Activated T-cell treated with anti-CD3 and anti-CD28 coated beads, Interleukin-2, amount 50 U/mL, for 48 hours (primary cell): ENCODE results near the gene PBLD.
"Not testable (repeated sequence)": the region's sequence is repeated elsewhere in the genome, so short reads cannot be mapped to it uniquely, and the experiment has no call there.

Experiments used
- DNase-seq, 2 experiments: peaks; one replicate each; pipeline ENCODE4 v3.0.0-alpha.2; 2020

The PBLD gene

GRCh38 chr10:68330852-68331454 lies 1.8 kb downstream of the PBLD start:
- peak in 1 of 2 experiments; percentile 50 for DNase-seq

GRCh38 chr10:68329506-68329861 lies 3.2 kb downstream of the PBLD start:
- no peak for DNase-seq

- no peak for DNase-seq
Measured at GRCh38 chr10:68327889-68328786, 4.6 kb downstream of the PBLD start.

GRCh38 chr10:68324396-68324795 lies 8.3 kb downstream of the PBLD start:
- DNase-seq = not testable (repeated sequence)

- DNase-seq = no peak
Measured at GRCh38 chr10:68318331-68319059, 14.2 kb downstream of the PBLD start.

GRCh38 chr10:68315582-68315981 lies 17.1 kb downstream of the PBLD start:
- DNase-seq = no peak

- DNase-seq = not testable (repeated sequence)
Measured at GRCh38 chr10:68314930-68315329, 17.8 kb downstream of the PBLD start.

GRCh38 chr10:68310531-68310930 lies 22.2 kb downstream of the PBLD start:
- no peak for DNase-seq

GRCh38 chr10:68305854-68306253 lies 26.9 kb downstream of the PBLD start:
- DNase-seq = no peak

GRCh38 chr10:68303849-68304412 lies 28.8 kb downstream of the PBLD start:
- no peak for DNase-seq

GRCh38 chr10:68302871-68303270 lies 29.9 kb downstream of the PBLD start:
- DNase-seq = no peak

- no peak for DNase-seq
Measured at GRCh38 chr10:68302503-68302823, 30.3 kb downstream of the PBLD start.

- no peak for DNase-seq
Measured at GRCh38 chr10:68301790-68302502, 30.8 kb downstream of the PBLD start.

GRCh38 chr10:68301301-68301700 lies 31.4 kb downstream of the PBLD start:
- DNase-seq = no peak

GRCh38 chr10:68296843-68297663 lies 35.7 kb downstream of the PBLD start:
- DNase-seq = no peak

GRCh38 chr10:68290736-68291135 lies 42.0 kb downstream of the PBLD start:
- no peak for DNase-seq

GRCh38 chr10:68288717-68289116 lies 44.0 kb downstream of the PBLD start:
- no peak for DNase-seq

GRCh38 chr10:68284062-68285001 lies 48.4 kb downstream of the PBLD start:
- no peak for DNase-seq

GRCh38 chr10:68280758-68281157 lies 52.0 kb downstream of the PBLD start:
- DNase-seq = no peak

- not testable (repeated sequence) for DNase-seq
Measured at GRCh38 chr10:68278906-68279753, 53.6 kb downstream of the PBLD start.
